ENCODE results near the gene TMED4.
"Not testable (repeated sequence)": the region's sequence is repeated elsewhere in the genome, so short reads cannot be mapped to it uniquely, and the experiment has no call there.

Gene TMED4

DNA sequence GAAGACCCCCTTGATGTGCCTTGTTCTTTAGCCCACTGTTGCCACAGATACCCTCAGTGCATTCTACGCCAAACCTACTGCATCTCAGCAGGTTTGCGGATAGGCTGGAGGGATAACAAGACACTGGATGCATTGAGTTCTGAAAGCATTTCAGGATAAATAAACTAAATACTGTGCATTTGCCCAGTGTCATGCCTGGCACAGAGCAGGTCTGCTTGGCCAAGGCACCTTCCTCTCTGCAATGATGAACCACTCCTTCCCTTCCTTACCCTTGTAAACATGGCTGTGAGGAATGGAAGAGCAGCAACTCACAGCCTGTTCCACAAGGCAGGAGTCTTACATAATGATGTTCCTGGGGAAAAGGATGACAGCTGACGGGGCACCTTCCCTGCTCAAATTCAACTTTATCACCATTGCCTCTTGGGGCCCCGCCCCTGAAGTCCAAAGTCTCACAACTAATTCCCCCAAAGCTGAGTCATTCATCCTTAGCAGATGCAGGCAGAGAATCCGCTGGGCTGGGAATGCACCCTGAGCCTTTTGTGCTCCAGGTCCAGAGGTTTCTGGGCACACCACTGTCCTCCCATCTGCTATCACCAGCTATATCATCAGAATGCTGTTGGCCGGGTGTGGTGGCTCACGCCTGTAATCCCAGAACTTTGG, 19.9 kb downstream of the TMED4 start:
- Histone ChIP-seq H3K27me3 (no peaks in the 10 kb centered on the region), H3K9ac (no peak overlapping the region), H3K36me3 (peaks cover 44% of the 10 kb centered on the region), H3K27ac (no peak overlapping the region), H4K20me1 (peaks cover 43% of the 10 kb centered on the region), H3K4me2 (no peak overlapping the region), H3K9me3 (no peaks in the 10 kb centered on the region), H3K4me3 (no peak overlapping the region), H3K4me1 (no peaks in the 10 kb centered on the region)
- no peak for TF ChIP-seq Cebpa-rat (IDR thresholded peaks at IDR 0.05)

DNA sequence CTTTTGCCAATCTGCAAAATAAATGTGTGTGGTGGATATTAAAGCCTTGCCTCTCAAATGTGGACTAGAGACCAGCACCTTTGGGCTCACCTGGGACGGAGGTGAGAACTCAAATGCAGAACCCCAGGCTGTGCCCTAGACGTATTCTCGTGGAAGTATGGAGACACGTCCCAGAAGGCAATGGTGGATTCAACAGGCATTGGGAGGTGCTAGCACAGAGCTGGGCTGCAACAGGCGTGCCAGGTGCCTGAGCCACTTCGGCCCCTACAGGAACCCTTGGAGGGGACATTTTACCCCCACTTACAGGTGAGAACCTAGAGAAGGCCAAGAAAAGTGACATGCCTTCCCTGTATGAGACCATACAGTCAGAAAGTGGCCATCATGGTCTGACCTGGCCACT, 20.6 kb downstream of the TMED4 start:
- Histone ChIP-seq H3K9me3 (no peaks in the 10 kb centered on the region), H3K27ac (no peak overlapping the region), H4K20me1 (peaks cover 38% of the 10 kb centered on the region), H3K4me1 (no peaks in the 10 kb centered on the region), H3K27me3 (no peaks in the 10 kb centered on the region), H3K4me3 (no peak overlapping the region), H3K9ac (no peak overlapping the region), H3K4me2 (no peak overlapping the region), H3K36me3 (peaks cover 38% of the 10 kb centered on the region)
- no peak for TF ChIP-seq Cebpa-rat (IDR thresholded peaks at IDR 0.05)

DNA sequence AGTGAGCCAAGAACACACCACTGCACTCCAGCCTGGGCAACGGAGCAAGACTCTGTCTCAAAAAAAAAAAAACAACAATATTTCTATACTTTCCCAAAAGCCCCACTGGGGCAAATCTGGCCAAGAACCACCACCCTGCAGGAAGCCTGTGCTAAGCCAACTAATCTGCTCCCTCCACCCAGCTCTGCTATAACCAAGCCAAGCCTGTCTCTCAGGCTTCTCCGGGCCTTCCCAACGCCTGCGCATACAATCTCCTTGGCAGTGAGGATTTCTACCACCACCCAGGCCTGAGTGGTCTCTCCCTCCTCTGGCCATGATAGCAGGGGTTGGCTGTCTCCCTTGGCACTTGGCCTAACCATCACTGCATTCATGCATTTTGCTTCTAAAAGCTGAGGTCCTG, 22.5 kb downstream of the TMED4 start:
- Histone ChIP-seq H4K20me1 (peaks cover 20% of the 10 kb centered on the region), H3K9me3 (no peaks in the 10 kb centered on the region), H3K36me3 (peaks cover 20% of the 10 kb centered on the region), H3K27ac (no peak overlapping the region), H3K4me2 (no peak overlapping the region), H3K9ac (no peak overlapping the region), H3K4me3 (no peak overlapping the region), H3K4me1 (no peaks in the 10 kb centered on the region), H3K27me3 (no peaks in the 10 kb centered on the region)
- no peak for TF ChIP-seq Cebpa-rat (IDR thresholded peaks at IDR 0.05)

GRCh38 chr7:44557485-44557884, 24.5 kb downstream of the TMED4 start:
- no peaks in the 10 kb centered on the region for H3K4me1 ChIP-seq
- no peak for TF ChIP-seq Cebpa-rat (IDR thresholded peaks at IDR 0.05)
- no peaks in the 10 kb centered on the region for H3K27me3 ChIP-seq
- H4K20me1 ChIP-seq: peaks cover 6% of the 10 kb centered on the region; the same call in 1 of the 2 replicates
- no peak overlapping the region for H3K27ac ChIP-seq
- H3K9ac ChIP-seq: no peak overlapping the region
- no peak overlapping the region for H3K4me2 ChIP-seq
- 0 out of 2 replicates have a peak, but pooled peaks cover 5% of the 10 kb centered on the region for H3K36me3 ChIP-seq
- no peaks in the 10 kb centered on the region for H3K9me3 ChIP-seq
- no peak overlapping the region for H3K4me3 ChIP-seq

DNA sequence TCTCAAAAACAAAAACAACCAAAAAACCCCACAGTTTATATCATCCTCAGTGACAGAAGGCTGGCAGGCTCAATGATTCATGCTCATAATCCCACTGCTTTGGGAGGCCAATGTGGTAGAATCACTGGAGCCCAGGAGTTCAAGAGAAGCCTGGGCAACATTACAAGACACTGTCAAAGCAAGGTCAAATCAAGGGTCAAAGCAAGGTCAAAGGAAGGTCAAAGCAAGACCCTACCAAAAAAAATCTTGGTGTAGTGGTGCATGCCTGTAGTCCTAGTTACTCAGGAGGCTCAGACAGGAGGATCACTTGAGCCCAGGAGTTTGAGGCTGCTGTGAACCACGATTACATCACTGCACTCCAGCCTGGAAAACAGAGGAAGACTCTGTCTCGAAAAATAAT, 26.7 kb downstream of the TMED4 start:
- Histone ChIP-seq H3K27me3 (no peaks in the 10 kb centered on the region), H4K20me1 (no peaks in the 10 kb centered on the region), H3K9me3 (no peaks in the 10 kb centered on the region), H3K4me2 (no peak overlapping the region), H3K4me1 (no peaks in the 10 kb centered on the region), H3K9ac (no peak overlapping the region), H3K4me3 (no peak overlapping the region), H3K36me3 (no peaks in the 10 kb centered on the region), H3K27ac (no peak overlapping the region)
- TF ChIP-seq Cebpa-rat (IDR thresholded peaks at IDR 0.05): no peak

DNA sequence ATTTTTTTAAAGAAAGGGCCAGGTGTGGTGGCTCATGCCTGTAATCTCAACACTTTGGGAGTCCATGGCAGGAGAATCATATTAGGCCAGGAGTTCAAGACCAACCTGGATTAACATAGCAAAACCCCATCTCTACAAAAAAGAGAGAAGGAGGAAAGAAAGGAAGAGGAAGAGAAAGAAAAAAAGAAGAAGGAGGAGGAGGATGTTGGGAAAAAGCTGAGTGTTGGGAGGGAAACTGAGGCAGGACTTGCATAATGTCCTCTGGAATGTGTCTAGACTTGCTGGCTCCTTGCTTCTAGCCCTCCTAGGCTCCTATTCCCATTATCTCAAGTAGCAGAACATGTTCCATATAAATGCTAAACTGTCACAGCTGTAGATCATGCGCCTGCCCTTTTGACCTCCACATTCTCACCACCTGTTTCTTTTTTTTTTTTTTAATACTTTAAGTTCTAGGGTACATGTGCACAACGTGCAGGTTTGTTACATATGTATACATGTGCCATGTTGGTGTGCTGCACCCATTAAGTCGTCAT, 29.5 kb downstream of the TMED4 start:
- H3K27ac ChIP-seq, H4K20me1 ChIP-seq, H3K27me3 ChIP-seq, H3K4me1 ChIP-seq, H3K9me3 ChIP-seq, H3K9ac ChIP-seq, H3K36me3 ChIP-seq, H3K4me3 ChIP-seq, H3K4me2 ChIP-seq: not testable (repeated sequence)

- Histone ChIP-seq H3K9ac (no peak overlapping the region), H3K36me3 (no peaks in the 10 kb centered on the region), H3K4me2 (no peak overlapping the region), H3K4me1 (peaks cover 6% of the 10 kb centered on the region; the same call in 1 of the 2 replicates), H3K9me3 (no peaks in the 10 kb centered on the region), H4K20me1 (no peaks in the 10 kb centered on the region), H3K4me3 (no peak overlapping the region), H3K27ac (no peak overlapping the region), H3K27me3 (no peaks in the 10 kb centered on the region)
- TF ChIP-seq Cebpa-rat (IDR thresholded peaks at IDR 0.05): no peak
Measured at GRCh38 chr7:44549457-44549856, 32.6 kb downstream of the TMED4 start.

GRCh38 chr7:44548893-44549292, 33.1 kb downstream of the TMED4 start:
- TF ChIP-seq Cebpa-rat (IDR thresholded peaks at IDR 0.05): no peak
- Histone ChIP-seq H3K4me3 (no peak overlapping the region), H3K9ac (no peak overlapping the region), H3K4me2 (no peak overlapping the region), H3K27me3 (no peaks in the 10 kb centered on the region), H3K36me3 (no peaks in the 10 kb centered on the region), H3K4me1 (peaks cover 6% of the 10 kb centered on the region; the same call in 1 of the 2 replicates), H3K27ac (no peak overlapping the region), H4K20me1 (no peaks in the 10 kb centered on the region), H3K9me3 (no peaks in the 10 kb centered on the region)

GRCh38 chr7:44547536-44548231, 34.3 kb downstream of the TMED4 start:
- no peak overlapping the region for H3K9ac ChIP-seq
- no peak overlapping the region for H3K27ac ChIP-seq
- H3K27me3 ChIP-seq: no peaks in the 10 kb centered on the region
- no peak overlapping the region for H3K4me2 ChIP-seq
- H3K4me1 ChIP-seq: peaks cover 6% of the 10 kb centered on the region; the same call in 1 of the 2 replicates
- no peak for TF ChIP-seq Cebpa-rat (IDR thresholded peaks at IDR 0.05)
- no peak overlapping the region for H3K4me3 ChIP-seq
- no peaks in the 10 kb centered on the region for H4K20me1 ChIP-seq
- H3K9me3 ChIP-seq: no peaks in the 10 kb centered on the region
- H3K36me3 ChIP-seq: no peaks in the 10 kb centered on the region

DNA sequence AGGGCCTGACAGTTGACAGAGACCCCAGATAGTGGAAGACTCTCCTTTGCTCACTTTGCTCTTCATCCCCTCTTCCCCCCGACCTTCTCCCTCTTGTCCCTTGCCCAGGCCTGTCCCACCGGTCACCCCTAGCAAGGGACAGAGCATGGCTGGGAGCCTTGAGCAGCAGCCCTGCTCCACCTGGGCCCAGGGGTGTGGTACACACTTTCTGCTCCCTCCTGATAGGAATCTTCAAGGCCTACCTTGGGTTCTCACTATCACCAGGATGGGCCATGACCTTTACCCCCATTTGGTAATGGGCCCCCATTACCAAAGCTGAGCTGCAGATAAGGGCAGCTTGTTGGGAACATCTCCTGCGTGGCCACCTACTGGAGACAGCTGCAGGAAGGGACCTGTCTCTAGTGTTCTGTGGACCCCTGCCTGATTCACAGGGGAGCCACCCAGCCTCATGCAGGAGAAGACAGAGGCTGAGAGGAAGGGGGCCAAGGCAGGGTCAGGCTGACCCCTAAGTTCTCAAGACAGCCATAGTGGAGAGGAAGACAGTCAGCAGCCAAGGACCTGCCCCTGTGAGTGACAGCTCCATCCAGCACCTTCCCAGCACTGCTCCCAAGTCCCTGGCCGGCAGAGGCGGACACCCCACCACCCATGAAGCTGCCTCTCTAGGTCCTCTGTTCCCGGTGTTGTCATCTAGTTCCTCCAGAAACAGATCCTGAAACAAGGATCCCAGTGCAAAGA, 40.0 kb downstream of the TMED4 start:
- H3K27me3 ChIP-seq: no peaks in the 10 kb centered on the region

More for the DNA sequence above, 40.0 kb downstream of the TMED4 start:
- Histone ChIP-seq H3K36me3 (no peaks in the 10 kb centered on the region), H3K4me2 (no peak overlapping the region), H4K20me1 (no peaks in the 10 kb centered on the region), H3K27ac (no peak overlapping the region), H3K4me3 (no peak overlapping the region), H3K9ac (no peak overlapping the region), H3K4me1 (no peaks in the 10 kb centered on the region), H3K9me3 (no peaks in the 10 kb centered on the region)
- no peak for TF ChIP-seq Cebpa-rat (IDR thresholded peaks at IDR 0.05)
